ENCODE data around the gene CEP20. TPM values are rescaled to one million over a fixed set of nuclear protein-coding genes. Genes with fewer than 3 reads are reported as not detected.

CEP20 gene
- total and polyA plus RNA-seq, 2 of the 8 experiments (the other 6 are each of a cell fraction or from before 2014, with no cell fraction given), result 16.2 to 49.0 TPM

DNA sequence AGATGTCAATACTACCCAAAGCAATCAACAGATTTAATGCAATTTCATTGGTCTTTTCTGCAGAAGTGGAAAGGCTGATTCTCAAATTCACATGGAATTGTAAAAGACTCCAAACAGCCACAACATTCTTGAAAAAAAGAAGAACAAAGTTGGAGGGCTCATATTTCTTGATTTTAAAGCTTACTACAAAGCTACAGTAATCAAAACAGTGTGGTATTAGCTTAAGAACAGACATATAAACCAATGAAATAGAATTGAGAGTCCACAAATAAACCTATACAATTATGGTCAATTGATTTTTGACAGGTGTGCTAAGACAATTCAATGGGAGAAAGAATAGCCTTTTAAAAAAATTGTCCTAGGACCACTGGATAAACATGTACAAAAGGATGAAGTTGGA, 46.6 kb upstream of the CEP20 start:
- CTCF ChIA-PET (ENCODE audit: partially characterized antibody), result interaction anchor here (3.4 kb wide), 1 partner anchor 9 kb away, joined by 9 read pairs; no protein-coding TSS in a partner anchor

More for the DNA sequence above, 46.6 kb upstream of the CEP20 start:
- no peaks in the 10 kb centered on the region for H3K79me1 ChIP-seq (ENCODE audit: low read depth, low read length)
- POLR2A ChIA-PET (ENCODE audit: partially characterized antibody), result interaction anchor here (1.1 kb wide), 1 partner anchor 13 kb away, joined by 3 read pairs; no protein-coding TSS in a partner anchor
- H3K4me3 ChIP-seq (ENCODE audit: extremely low read depth in 1 of 4, insufficient read depth in 2 of 4, low read depth in 3 of 4, low read length in 4 of 4), result no peak overlapping the region
- H3K79me2 ChIP-seq (ENCODE audit: control insufficient read depth in 1 of 2, insufficient read depth in 2 of 2, low read length in 2 of 2), result no peaks in the 10 kb centered on the region
- H2AFZ ChIP-seq (ENCODE audit: low read length), result no peak overlapping the region
- no peak overlapping the region for H3K9ac ChIP-seq (replicated peaks in 1 of 4; ENCODE audit: extremely low read depth in 1 of 4, low read depth in 3 of 4, low read length in 3 of 4)
- no peak overlapping the region for H2AK5ac ChIP-seq (ENCODE audit: low read depth, low read length)
- H3K36me3 ChIP-seq (ENCODE audit: control insufficient read depth in 2 of 4, insufficient read depth in 4 of 4, low read length in 3 of 4), result no peaks in the 10 kb centered on the region
- no peaks in the 10 kb centered on the region for H3K27me3 ChIP-seq (replicated peaks in 1 of 4; ENCODE audit: control insufficient read depth in 3 of 4, extremely low read depth in 1 of 4, insufficient read depth in 3 of 4, low read length in 3 of 4)
- H3K27ac ChIP-seq (ENCODE audit: low read depth, low read length), result no peak overlapping the region
- H2BK5ac ChIP-seq (ENCODE audit: low read depth, low read length), result no peak overlapping the region
- H3K23me2 ChIP-seq (ENCODE audit: low read depth, low read length), result no peaks in the 10 kb centered on the region
- no peak for DNase-seq (ENCODE audit: low read depth in 1 of 2, low spot score in 2 of 2)
- no peak overlapping the region for H3K4ac ChIP-seq (replicated peaks; ENCODE audit: insufficient read length, low read depth, low read length)
- H4K20me1 ChIP-seq (replicated peaks in 1 of 2; ENCODE audit: control insufficient read depth in 1 of 2, insufficient read depth in 2 of 2, low read length in 2 of 2), result no peaks in the 10 kb centered on the region
- H3K4me1 ChIP-seq (replicated peaks in 1 of 4; ENCODE audit: control insufficient read depth in 3 of 4, insufficient read depth in 4 of 4, low read length in 3 of 4), result no peaks in the 10 kb centered on the region
- no peak overlapping the region for H4K8ac ChIP-seq (ENCODE audit: extremely low read depth, insufficient read depth, low read length)
- H3K4me2 ChIP-seq (ENCODE audit: insufficient read depth in 1 of 2, low read depth in 2 of 2, low read length in 2 of 2), result no peak overlapping the region
- H3K9me3 ChIP-seq (ENCODE audit: insufficient read depth in 2 of 2, low read depth in 1 of 2, low read length in 1 of 2), result no peaks in the 10 kb centered on the region
- no peak overlapping the region for H3K18ac ChIP-seq (ENCODE audit: extremely low read depth, low read length)
- no peak overlapping the region for H2BK120ac ChIP-seq (replicated peaks; ENCODE audit: low read depth, low read length)
- no peak overlapping the region for H4K91ac ChIP-seq (replicated peaks; ENCODE audit: insufficient read length, low read length)
- H2BK20ac ChIP-seq (ENCODE audit: low read length), result no peak overlapping the region
- no peak overlapping the region for H4K5ac ChIP-seq (ENCODE audit: insufficient read length, low read depth, low read length)
- FAIRE-seq, result no peak
- no peak overlapping the region for H2BK12ac ChIP-seq (ENCODE audit: low read depth, low read length)
- H3K23ac ChIP-seq (ENCODE audit: insufficient read length), result no peak overlapping the region
- H3K56ac ChIP-seq (replicated peaks; ENCODE audit: insufficient read length, low read depth, low read length), result no peak overlapping the region
- H2BK15ac ChIP-seq (ENCODE audit: low read length), result no peak overlapping the region
- no peak overlapping the region for H3K14ac ChIP-seq (ENCODE audit: insufficient read length)
- TF ChIP-seq CEBPB (IDR thresholded peaks at IDR 0.05; ENCODE audit: low read depth, low read length) (no peak), EGR1 (IDR thresholded peaks at IDR 0.05; ENCODE audit: borderline replicate concordance, low read depth, low read length) (no peak), RBBP5 (IDR thresholded peaks at IDR 0.05; ENCODE audit: borderline replicate concordance, low read depth, low read length) (no peak)
